GM19468 (cell line): ENCODE results near the gene SULT1A3.
"Not testable (repeated sequence)": the region's sequence is repeated elsewhere in the genome, so short reads cannot be mapped to it uniquely, and the experiment has no call there.

Source experiments
- ATAC-seq: cut with Tn5 transposase; IDR thresholded peaks from one replicate; pipeline ENCODE4 v1.9.1; 2021; ENCODE audit warnings: mild to moderate bottlenecking, moderate library complexity, moderate number of reproducible peaks; ENCODE audit not compliant: unreplicated experiment; ENCODE audit errors: extremely low read depth

Gene SULT1A3

GRCh38 chr16:30199049-30199448, at the start of gene SULT1A3:
TSS of gene SULT1A3 (plus strand) at chr16:30199255. CDS start at chr16:30200729, 1,474 bp downstream.
- ATAC-seq: not testable (repeated sequence)

GRCh38 chr16:30151091-30151490, 48.0 kb upstream of the SULT1A3 start:
- ATAC-seq: no peak

DNA sequence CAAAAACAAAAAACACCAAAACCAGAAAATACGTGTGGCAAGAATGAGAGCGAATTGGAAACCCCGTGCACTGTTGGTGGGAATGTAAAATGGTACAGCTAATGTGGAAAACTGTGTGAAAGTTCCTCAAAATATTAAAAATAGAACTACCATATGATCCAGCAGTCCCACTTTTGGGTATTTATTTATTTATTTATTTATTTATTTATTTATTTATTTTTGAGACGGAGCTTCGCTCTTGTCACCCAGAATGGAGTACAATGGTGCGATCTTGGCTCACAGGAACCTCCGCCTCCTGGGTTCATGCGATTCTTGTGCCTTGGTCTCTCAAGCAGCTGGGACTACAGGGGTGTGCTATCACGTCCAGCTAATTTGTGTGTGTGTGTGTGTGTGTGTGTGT, 46.5 kb upstream of the SULT1A3 start:
- ATAC-seq: no peak

- ATAC-seq: no peak
These were observed 43.9 kb upstream of the SULT1A3 start for GRCh38 chr16:30155188-30155587.

DNA sequence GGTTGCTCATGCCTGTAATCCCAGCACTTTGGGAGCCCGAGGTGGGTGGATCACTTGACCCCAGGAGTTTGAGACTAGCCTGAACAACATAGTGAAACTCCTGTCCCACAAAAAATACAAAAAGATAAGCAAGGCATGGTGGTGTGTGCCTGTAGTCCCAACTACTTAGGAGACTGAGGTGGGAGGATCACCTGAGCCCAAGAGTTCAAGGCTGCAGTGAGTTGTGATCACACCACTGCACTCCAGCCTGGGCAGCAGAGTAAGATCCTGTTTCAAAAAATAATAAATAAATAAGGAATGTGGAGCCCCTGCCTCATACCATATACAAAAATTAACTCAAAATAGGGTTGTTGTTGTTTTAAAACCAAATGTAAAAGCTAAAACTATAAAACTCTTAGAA, 41.8 kb upstream of the SULT1A3 start:
- ATAC-seq: no peak

GRCh38 chr16:30163538-30163937, 35.5 kb upstream of the SULT1A3 start:
- ATAC-seq: no peak

- ATAC-seq: no peak
These were observed 32.7 kb upstream of the SULT1A3 start for GRCh38 chr16:30166202-30166902.

DNA sequence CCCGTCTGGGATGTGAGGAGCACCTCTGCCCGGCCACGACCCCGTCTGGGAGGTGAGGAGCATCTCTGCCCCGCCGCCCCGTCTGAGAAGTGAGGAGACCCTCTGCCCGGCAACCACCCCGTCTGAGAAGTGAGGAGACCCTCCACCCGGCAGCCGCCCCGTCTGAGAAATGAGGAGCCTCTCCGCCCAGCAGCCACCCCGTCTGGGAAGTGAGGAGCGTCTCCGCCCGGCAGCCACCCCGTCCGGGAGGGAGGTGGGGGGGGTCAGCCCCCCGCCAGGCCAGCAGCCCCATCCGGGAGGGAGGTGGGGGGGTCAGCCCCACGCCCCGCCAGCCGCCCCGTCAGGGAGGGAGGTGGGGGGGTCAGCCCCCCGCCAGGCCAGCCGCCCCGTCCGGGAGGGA, 30.3 kb upstream of the SULT1A3 start:
- ATAC-seq: not testable (repeated sequence)

DNA sequence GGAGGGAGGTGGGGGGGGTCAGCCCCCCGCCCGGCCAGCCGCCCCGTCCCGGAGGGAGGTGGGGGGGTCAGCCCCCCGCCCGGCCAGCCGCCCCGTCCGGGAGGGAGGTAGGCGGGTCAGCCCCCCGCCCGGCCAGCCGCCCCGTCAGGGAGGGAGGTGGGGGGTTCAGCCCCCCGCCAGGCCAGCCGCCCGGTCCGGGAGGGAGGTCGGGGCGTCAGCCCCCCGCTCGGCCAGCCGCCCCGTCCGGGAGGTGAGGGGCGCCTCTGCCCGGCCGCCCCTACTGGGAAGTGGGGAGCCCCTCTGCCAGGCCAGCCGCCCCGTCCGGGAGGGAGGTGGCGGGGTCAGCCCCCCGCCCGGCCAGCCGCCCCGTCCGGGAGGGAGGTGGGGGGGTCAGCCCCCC, 29.6 kb upstream of the SULT1A3 start:
- not testable (repeated sequence) for ATAC-seq

- ATAC-seq: not testable (repeated sequence)
These were observed 28.9 kb upstream of the SULT1A3 start for GRCh38 chr16:30170145-30170544.

DNA sequence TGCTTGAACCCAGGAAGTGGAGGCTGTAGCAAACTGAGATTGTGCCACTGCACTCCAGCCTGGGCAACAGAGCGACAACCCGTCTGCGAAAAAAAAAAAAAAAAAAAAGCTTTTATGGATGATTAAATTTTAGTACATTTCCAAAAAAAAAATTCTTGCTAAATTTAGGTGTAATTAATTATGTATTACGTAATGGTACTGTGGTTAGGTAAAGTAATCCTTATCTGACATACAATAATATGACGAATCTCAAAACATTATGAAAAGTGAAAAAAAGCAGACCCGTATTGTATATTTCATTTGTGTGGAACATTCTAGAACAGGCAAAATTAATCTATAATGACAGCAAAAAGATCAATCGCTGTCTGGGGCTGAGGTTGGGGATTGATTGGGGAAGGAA, 26.0 kb upstream of the SULT1A3 start:
- ATAC-seq: no peak

DNA sequence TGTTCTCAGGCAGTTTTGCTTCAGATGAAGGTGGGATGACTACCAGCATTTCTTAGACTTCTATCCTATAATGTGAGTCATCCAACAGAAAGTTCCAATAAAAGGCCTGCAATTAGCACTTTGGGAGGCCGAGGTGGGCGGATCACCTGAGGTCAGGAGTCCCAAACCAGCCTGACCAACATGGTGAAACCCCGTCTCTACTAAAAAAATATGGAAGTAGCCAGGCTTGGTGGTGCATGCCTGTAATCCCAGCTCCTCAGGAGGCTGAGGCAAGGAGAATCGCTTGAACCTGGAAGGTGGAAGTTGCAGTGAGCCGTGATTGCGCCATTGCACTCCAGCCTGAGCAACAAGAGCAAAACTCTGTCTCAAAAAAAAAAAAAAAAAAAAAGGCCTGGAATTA, 22.2 kb upstream of the SULT1A3 start:
- ATAC-seq: not testable (repeated sequence)

GRCh38 chr16:30179195-30179594, 19.9 kb upstream of the SULT1A3 start:
- ATAC-seq: no peak

- no peak for ATAC-seq
These were observed 19.1 kb upstream of the SULT1A3 start for GRCh38 chr16:30179931-30180330.

DNA sequence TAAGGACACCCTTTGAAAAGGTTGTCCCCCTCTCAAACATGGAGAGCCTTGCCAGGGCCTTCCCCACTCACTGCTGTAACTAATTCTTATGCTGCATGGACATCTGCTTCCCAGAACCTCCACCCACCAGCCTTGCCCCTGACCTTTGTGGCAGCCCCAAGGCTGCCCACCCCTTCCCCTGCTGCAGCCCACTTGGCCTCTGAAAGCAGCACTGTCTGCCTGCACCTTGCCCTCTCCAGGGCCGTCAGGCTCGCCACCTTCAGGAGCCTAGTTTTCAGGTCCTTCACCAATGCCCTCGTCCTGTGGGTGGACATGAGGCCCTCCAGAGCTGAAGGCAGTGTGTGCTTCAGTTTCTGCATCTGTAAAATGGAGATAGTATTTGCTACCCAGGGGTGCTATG, 18.3 kb upstream of the SULT1A3 start:
- no peak for ATAC-seq

DNA sequence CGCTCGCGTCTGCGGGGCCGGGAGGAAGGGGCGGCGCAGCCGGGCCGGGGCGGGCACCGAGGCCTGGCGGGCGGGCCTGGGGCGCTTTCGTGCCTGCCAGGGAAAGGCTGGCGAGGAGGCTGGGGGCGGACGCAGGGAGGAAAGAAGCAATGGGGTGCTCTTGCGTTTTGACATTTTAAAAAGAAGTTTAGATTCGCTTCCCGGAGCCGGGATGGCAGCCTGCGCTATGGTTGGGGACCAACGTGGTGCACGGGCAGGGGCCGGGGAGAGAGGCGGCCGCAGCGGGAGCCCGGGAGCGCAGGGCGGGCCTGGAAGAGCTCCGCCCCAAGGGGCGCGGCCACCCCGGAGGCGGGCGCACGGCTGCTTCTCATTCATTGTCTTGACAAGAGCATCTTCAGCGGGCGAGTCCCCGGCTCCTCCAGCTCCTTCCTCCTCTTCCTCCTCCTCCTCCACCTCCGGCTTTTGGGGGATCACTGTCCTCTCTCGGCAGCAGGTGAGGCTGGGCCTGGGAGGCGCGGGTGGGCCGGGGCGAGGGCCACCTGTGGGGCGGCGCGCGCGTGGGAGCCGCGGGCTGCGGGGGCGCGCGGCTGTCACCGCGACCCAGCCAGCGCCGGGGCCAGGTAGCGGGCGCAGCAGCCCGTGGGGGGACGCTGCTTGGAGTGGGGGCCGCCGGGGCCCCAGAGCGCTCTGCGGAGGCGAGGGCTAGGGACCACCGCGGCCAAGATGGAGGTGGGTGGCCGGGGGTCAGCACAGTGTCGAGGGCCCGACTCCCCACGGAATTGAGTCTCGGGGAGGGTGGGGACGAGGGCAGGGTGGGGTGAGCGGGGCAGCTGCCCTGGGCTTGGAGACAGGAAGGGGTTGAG, 15.6 kb upstream of the SULT1A3 start, which contains the start of gene CORO1A:
Gene CORO1A, plus strand, starts transcription at position 370 of the 863 bp plus-strand sequence. CDS start 1,608 bp downstream, outside the sequence.
- no peak for ATAC-seq

GRCh38 chr16:30184096-30184890, 14.8 kb upstream of the SULT1A3 start:
- ATAC-seq: no peak

DNA sequence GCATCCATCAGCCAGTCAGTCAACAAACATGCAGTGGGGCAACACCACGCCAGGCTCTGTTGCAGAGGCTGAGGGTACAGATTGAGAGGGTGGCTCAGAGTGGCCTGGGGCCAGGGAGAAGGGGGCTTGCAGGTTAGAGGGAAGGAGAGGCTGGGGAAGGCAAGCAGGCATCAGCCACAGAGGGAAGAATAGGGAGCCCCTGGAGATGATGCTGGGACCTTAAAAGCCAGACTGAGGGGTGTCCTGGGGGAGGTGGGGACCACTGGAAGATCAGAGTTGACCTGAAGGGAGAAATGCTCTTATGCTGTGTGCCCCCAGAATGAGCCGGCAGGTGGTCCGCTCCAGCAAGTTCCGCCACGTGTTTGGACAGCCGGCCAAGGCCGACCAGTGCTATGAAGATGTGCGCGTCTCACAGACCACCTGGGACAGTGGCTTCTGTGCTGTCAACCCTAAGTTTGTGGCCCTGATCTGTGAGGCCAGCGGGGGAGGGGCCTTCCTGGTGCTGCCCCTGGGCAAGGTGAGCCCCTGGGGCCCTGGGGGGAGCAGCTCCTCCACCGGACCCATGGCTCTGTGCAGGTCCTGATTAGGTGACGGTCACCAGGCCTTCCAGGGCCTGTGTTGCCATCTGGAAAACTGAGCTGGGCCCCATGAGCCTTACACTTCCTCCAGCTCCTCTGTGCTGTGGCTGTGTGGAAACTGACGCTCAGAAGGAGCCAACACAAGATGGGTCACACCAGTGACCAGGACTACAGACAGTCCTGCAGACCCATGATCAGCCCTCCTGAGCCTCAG, 14.0 kb upstream of the SULT1A3 start:
- ATAC-seq: no peak

GRCh38 chr16:30185683-30186421, 13.2 kb upstream of the SULT1A3 start:
- no peak for ATAC-seq
